Adrenal gland (tissue), 5 donors: ENCODE measurements around the gene MICA.

Experiments used
- CTCF ChIP-seq, 6 experiments: fragments of 450-650 bp in 4 of 6; fragments of 200-600 bp in 2 of 6; sonication (generic) in 1 of 6; IDR thresholded peaks; 1 replicate in 5 of 6; 2 replicates in 1 of 6; pipeline versions ENCODE4 v1.5.1 to v1.8.0; 2016 to 2021; ENCODE audit warnings: antibody characterized with exemption in 6 of 6, mild to moderate bottlenecking in 2 of 6, moderate library complexity in 1 of 6
- POLR2A ChIP-seq, 2 donors: fragments of 450-650 bp; IDR thresholded peaks; one replicate each; pipeline ENCODE4 v1.6.1; 2017; ENCODE audit warnings: antibody characterized with exemption in 2 of 2, mild to moderate bottlenecking in 2 of 2, moderate library complexity in 1 of 2
- donor health status: DM: no; HTN: no; CAD: no.

- TF ChIP-seq CTCF (IDR thresholded peaks at IDR 0.05), result no peak
- peak in 1 of 2 donors; percentile 88 for TF ChIP-seq POLR2A (IDR thresholded peaks at IDR 0.05)
Observed at GRCh38 chr6:31356946-31357466, 46.4 kb upstream of the MICA start, which contains the start of gene HLA-B.
